IMR-90 (cell line): Measurements from ENCODE around the gene EIF3I. TPM values are rescaled to one million over a fixed set of nuclear protein-coding genes. Genes with fewer than 3 reads are reported as not detected.

ENCODE experiments used
- ATAC-seq: fragments of 200-7000 bp; cut with Tn5 transposase; 2 replicates; pipeline ENCODE4 v1.9.1; 2020; ENCODE audit warnings: low read depth, mild to moderate bottlenecking, moderate library complexity
- BruUV-seq: library from RNA; stranded (reverse); fragments of 400-500 nt; replicated peaks from 2 replicates; lab custom pipeline; 2021; lab: Mats Ljungman, UMichigan
- CTCF ChIA-PET: fragments of 300-600 bp; formaldehyde crosslinking; extraction: SDS; loops from one replicate; lab custom pipeline; 2021; ENCODE audit warnings: antibody characterized with exemption; lab: Yijun Ruan, JAX
- POLR2A ChIA-PET: fragments of 300-600 bp; sonication (Branson Sonifier 250); formaldehyde crosslinking; loops from one replicate; lab custom pipeline; 2022; ENCODE audit warnings: antibody characterized with exemption; ENCODE audit not compliant: unreplicated experiment; lab: Charles Lee
- DNase-seq: peaks from one replicate; pipeline ENCODE4 v3.0.0; 2013
- H2AFZ ChIP-seq: replicated peaks from 2 replicates; pipeline ENCODE3; 2013; ENCODE audit warnings: low read length, mild to moderate bottlenecking; ENCODE audit not compliant: poor library complexity
- H2AK5ac ChIP-seq: 2 replicates; pipeline ENCODE4 v1.6.1; 2013; ENCODE audit warnings: low read depth, low read length, inconsistent platforms
- H2AK9ac ChIP-seq: replicated peaks from 2 replicates; pipeline ENCODE3; 2013; ENCODE audit warnings: mild to moderate bottlenecking, low read depth, low read length, moderate library complexity; ENCODE audit not compliant: poor library complexity
- H2BK120ac ChIP-seq: 2 replicates; pipeline ENCODE4 v1.6.1; 2013; ENCODE audit warnings: low read depth, low read length, inconsistent platforms
- H2BK15ac ChIP-seq: 3 replicates; pipeline ENCODE4 v1.6.1; 2013; ENCODE audit warnings: low read depth, low read length, inconsistent platforms
- H2BK20ac ChIP-seq: 2 replicates; pipeline ENCODE4 v1.6.1; 2013; ENCODE audit warnings: low read depth, mild to moderate bottlenecking, inconsistent platforms, low read length, moderate library complexity
- H2BK5ac ChIP-seq: 2 replicates; pipeline ENCODE4 v1.6.1; 2013; ENCODE audit warnings: mild to moderate bottlenecking, low read depth, low read length, inconsistent platforms; ENCODE audit not compliant: poor library complexity, severe bottlenecking
- H3K14ac ChIP-seq: replicated peaks from 2 replicates; pipeline ENCODE4 v1.6.1; 2013; ENCODE audit warnings: low read depth, low read length, inconsistent platforms
- H3K18ac ChIP-seq: 2 replicates; pipeline ENCODE4 v1.6.1; 2013; ENCODE audit warnings: low read depth, low read length, control low read depth
- H3K23ac ChIP-seq: 2 replicates; pipeline ENCODE4 v1.6.1; 2013; ENCODE audit warnings: low read depth, low read length, inconsistent platforms
- H3K27ac ChIP-seq: 2 replicates; pipeline ENCODE4 v1.5.1; 2013; ENCODE audit warnings: mild to moderate bottlenecking, control low read depth, low read length; ENCODE audit not compliant: insufficient read depth
- H3K27me3 ChIP-seq: 2 replicates; pipeline ENCODE4 v1.6.1; 2013; ENCODE audit warnings: low read length; ENCODE audit not compliant: control insufficient read depth, insufficient read depth
- H3K36me3 ChIP-seq: 2 replicates; pipeline ENCODE4 v1.6.1; 2013; ENCODE audit warnings: low read length, mixed read lengths; ENCODE audit not compliant: control insufficient read depth, insufficient read depth
- H3K4ac ChIP-seq: 2 replicates; pipeline ENCODE4 v1.6.1; 2013; ENCODE audit warnings: low read depth, low read length, inconsistent platforms
- H3K4me1 ChIP-seq: 2 replicates; pipeline ENCODE4 v1.6.1; 2013; ENCODE audit warnings: low read length, mixed read lengths; ENCODE audit not compliant: control insufficient read depth, insufficient read depth
- H3K4me2 ChIP-seq: 2 replicates; pipeline ENCODE4 v1.6.1; 2013; ENCODE audit warnings: low read depth, mild to moderate bottlenecking, control low read depth, low read length, moderate library complexity
- H3K4me3 ChIP-seq: 2 replicates; pipeline ENCODE4 v1.5.1; 2013; ENCODE audit warnings: low read depth, mild to moderate bottlenecking, control low read depth, low read length, moderate library complexity; ENCODE audit not compliant: insufficient read depth
- H3K56ac ChIP-seq: 2 replicates; pipeline ENCODE4 v1.6.1; 2013; ENCODE audit warnings: low read length, inconsistent platforms; ENCODE audit not compliant: insufficient read depth; ENCODE audit errors: extremely low read depth
- H3K79me1 ChIP-seq, 2 experiments: 2 replicates each; pipeline ENCODE4 v1.6.1; 2013; ENCODE audit warnings: low read length in 2 of 2, inconsistent platforms in 1 of 2, low read depth in 1 of 2
- H3K9ac ChIP-seq: 2 replicates; pipeline ENCODE4 v1.6.1; 2013; ENCODE audit warnings: low read depth, low read length, control low read depth
- H3K9me1 ChIP-seq: 2 replicates; pipeline ENCODE4 v1.6.1; 2013; ENCODE audit warnings: low read length, inconsistent platforms; ENCODE audit not compliant: insufficient read depth
- H3K9me3 ChIP-seq: 2 replicates; pipeline ENCODE4 v1.6.1; 2013; ENCODE audit warnings: low read length; ENCODE audit not compliant: control insufficient read depth, insufficient read depth
- H4K20me1 ChIP-seq: 2 replicates; pipeline ENCODE4 v1.6.1; 2013; ENCODE audit warnings: low read length, inconsistent platforms; ENCODE audit not compliant: insufficient read depth
- H4K5ac ChIP-seq: 2 replicates; pipeline ENCODE4 v1.6.1; 2013; ENCODE audit warnings: mild to moderate bottlenecking, low read depth, low read length, control low read depth
- H4K8ac ChIP-seq, 2 experiments: 2 replicates each; pipeline ENCODE4 v1.6.1; 2013; ENCODE audit warnings: low read depth in 2 of 2, low read length in 2 of 2, control low read depth in 1 of 2, inconsistent platforms in 1 of 2
- H4K91ac ChIP-seq: 2 replicates; pipeline ENCODE4 v1.6.1; 2013; ENCODE audit warnings: low read depth, low read length, inconsistent platforms; ENCODE audit not compliant: insufficient read depth
- BHLHE40 ChIP-seq: fragments of 150-350 bp; IDR thresholded peaks from 2 replicates; pipeline ENCODE4 v1.6.1; 2016; ENCODE audit warnings: mild to moderate bottlenecking, low read depth, low read length
- CHD1 ChIP-seq: IDR thresholded peaks from 2 replicates; pipeline ENCODE4 v1.6.1; 2012; ENCODE audit warnings: low read depth, low read length, improper control_type of control experiment
- FOS ChIP-seq: fragments of 150-350 bp; IDR thresholded peaks from 2 replicates; pipeline ENCODE4 v1.6.1; 2016; ENCODE audit warnings: low read depth, low read length
- MAZ ChIP-seq: IDR thresholded peaks from 2 replicates; pipeline ENCODE4 v1.6.1; 2012; ENCODE audit warnings: low read depth, mild to moderate bottlenecking, low read length, improper control_type of control experiment, moderate library complexity, borderline replicate concordance
- MXI1 ChIP-seq: IDR thresholded peaks from 2 replicates; pipeline ENCODE4 v1.6.1; 2012; ENCODE audit warnings: low read depth, mild to moderate bottlenecking, low read length, moderate library complexity, borderline replicate concordance
- NFE2L2 ChIP-seq: fragments of 150-350 bp; IDR thresholded peaks from 2 replicates; pipeline ENCODE4 v1.6.1; 2016; ENCODE audit warnings: low read depth, mild to moderate bottlenecking, low read length
- RAD21 ChIP-seq: IDR thresholded peaks from 2 replicates; pipeline ENCODE4 v1.6.1; 2012; ENCODE audit warnings: low read length, improper control_type of control experiment
- RCOR1 ChIP-seq: IDR thresholded peaks from 2 replicates; pipeline ENCODE4 v1.6.1; 2012; ENCODE audit warnings: mild to moderate bottlenecking, low read length, improper control_type of control experiment; ENCODE audit not compliant: insufficient replicate concordance
- RFX5 ChIP-seq: IDR thresholded peaks from 2 replicates; pipeline ENCODE4 v1.8.0; 2012; ENCODE audit warnings: low read depth, mild to moderate bottlenecking, low read length, moderate library complexity
- WGBS, 2 experiments: methylation state at CpG; one replicate each; pipeline versions ENCODE4 v1.1.5 to v1.1.7; 2013; ENCODE audit warnings: missing lambda C conversion rate in 2 of 2; ENCODE audit not compliant: insufficient read length in 1 of 2; ENCODE audit errors: extremely low coverage in 2 of 2; 5-methylcytosine and 5-hydroxymethylcytosine counted together
- dilution Hi-C: fragments of 300-500 bp; cut with HindIII; formaldehyde crosslinking; loops from one replicate; pipeline ENCODE4 v1.14.3; 2018; ENCODE audit warnings: low sequenced_read_pairs; ENCODE audit not compliant: unreplicated experiment
- in situ Hi-C: fragments of 300-500 bp; cut with MboI; formaldehyde crosslinking; loops from 3 replicates; pipeline ENCODE4 v1.14.3; 2019; ENCODE audit warnings: low sequenced_read_pairs, inconsistent platforms, mixed read lengths
- intact Hi-C: fragments of 100-400 bp; cut with micrococcal nuclease; formaldehyde crosslinking; loops from 2 replicates; pipeline ENCODE4 v1.10.0; 2022
- polyA plus RNA-seq, 3 experiments: library from polyadenylated mRNA; depleted of rRNA; stranded (reverse); fragments of >200 nt; gene quantifications; 2 replicates each; pipeline ENCODE4 v1.2.3, GENCODE V29; 2012; ENCODE audit warnings: low replicate concordance in 1 of 3
- total RNA-seq: library from RNA; depleted of rRNA; stranded (reverse); fragments of >200 nt; gene quantifications from 2 replicates; pipeline ENCODE4 v1.2.3, GENCODE V29; 2012
- TF ChIP-seq, protein P1 (sequence below): conservative IDR thresholded peaks from 2 replicates; pipeline ENCODE4 v1.5.1; 2012; ENCODE audit warnings: mild to moderate bottlenecking, low read depth, low read length, improper control_type of control experiment
- TF ChIP-seq, protein P2 (sequence below): fragments of 150-350 bp; IDR thresholded peaks from 2 replicates; pipeline ENCODE4 v1.6.1; 2016; ENCODE audit warnings: low read depth, mild to moderate bottlenecking, low read length, moderate library complexity, borderline replicate concordance

The EIF3I gene
- total and polyA plus RNA-seq, 2 of the 4 experiments (the other 2 are of a cell fraction), result 469 to 716 TPM

DNA sequence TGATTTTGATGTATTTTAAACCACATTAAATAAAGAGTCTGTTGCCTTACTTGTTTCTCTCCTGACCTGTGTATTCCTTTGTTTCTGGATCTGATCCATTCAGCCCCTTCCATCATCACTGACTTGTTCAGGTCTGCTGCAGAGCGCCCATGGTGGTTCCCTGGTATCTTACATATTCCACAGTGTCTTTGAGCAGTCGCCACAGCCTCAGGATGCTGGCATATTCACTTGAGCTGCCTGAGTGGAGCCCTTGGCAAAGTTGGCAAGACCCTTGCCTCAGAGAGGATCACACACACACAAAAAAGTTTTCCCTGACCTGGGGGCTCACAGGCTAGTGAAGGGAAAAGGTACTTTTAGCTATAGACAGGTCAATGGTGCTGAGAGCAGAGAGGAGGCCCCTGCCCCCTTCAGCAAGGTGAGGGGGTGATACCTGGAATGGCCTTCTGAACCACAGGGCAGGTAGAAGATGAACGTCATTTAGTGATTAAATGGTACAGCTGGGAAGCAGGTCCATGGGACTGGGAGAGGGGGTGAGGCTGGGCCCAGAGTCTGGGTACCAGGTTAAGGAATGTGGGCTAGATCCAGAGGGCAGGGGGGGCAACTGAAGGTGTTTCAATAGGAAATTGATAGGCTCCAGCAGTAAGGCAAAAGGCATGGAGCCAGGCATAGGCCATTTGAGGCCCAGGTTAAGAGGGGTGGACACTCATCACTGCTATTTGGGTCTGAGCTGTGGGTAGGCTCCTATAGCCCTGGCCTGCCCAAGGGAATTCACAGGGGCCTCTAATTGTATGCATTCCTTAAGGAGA is 23.8 kb upstream of the EIF3I start (continued):
- no peak for TF ChIP-seq RCOR1

GRCh38 chr1:32199043-32199716 is 23.0 kb upstream of the EIF3I start:
- Histone ChIP-seq H2BK120ac (no peak overlapping the region), H3K9ac (0 out of 2 replicates have a peak overlapping the region, but pooled peaks have one; percentile 72), H3K23ac (no peak overlapping the region), H3K4ac (no peak overlapping the region; the same call in 1 of the 2 replicates), H2AFZ (peak overlapping the region; percentile 58), H3K9me3 (no peaks in the 10 kb centered on the region), H2AK9ac (peak overlapping the region; percentile 92), H4K8ac (no peak overlapping the region), H3K4me2 (peak overlapping the region; percentile 60; the same call in 1 of the 2 replicates), H3K4me3 (no peak overlapping the region), H3K27me3 (no peaks in the 10 kb centered on the region), H3K56ac (no peak overlapping the region), H3K14ac (0 out of 2 replicates have a peak overlapping the region, but pooled peaks have one; percentile 75), H3K18ac (no peak overlapping the region), H4K91ac (no peak overlapping the region), H2AK5ac (peak overlapping the region; percentile 36), H2BK20ac (no peak overlapping the region), H2BK5ac (peak overlapping the region; percentile 80), H4K5ac (no peak overlapping the region), H3K9me1 (peaks cover 16% of the 10 kb centered on the region; the same call in 1 of the 2 replicates), H2BK15ac (no peak overlapping the region), H3K36me3 (peaks cover 41% of the 10 kb centered on the region), H4K20me1 (0 out of 2 replicates have a peak, but pooled peaks cover 8% of the 10 kb centered on the region), H3K79me1 (peaks cover 5 to 54% of the 10 kb centered on the region in 2 experiments; a peak in 2 of 4 replicates), H3K27ac (peak overlapping the region; percentile 78; the same call in 1 of the 2 replicates), H3K4me1 (peaks cover 31% of the 10 kb centered on the region)
- no TSS peak for BruUV-seq
- intact Hi-C loops, result no loop called here
- dilution Hi-C loops, result no loop called here
- in situ Hi-C loops, result no loop called here
- ATAC-seq (no peak), DNase-seq (no peak)
- ChIA-PET POLR2A (no interaction called here), CTCF (interaction anchor here (0.9 kb wide), 1 partner anchor 184 kb away, joined by 3 read pairs; no protein-coding TSS in a partner anchor)
- no CpG with 5 or more reads among the region's 4 CpGs for WGBS, 2 experiments
- TF ChIP-seq NFE2L2 (no peak), RCOR1 (no peak), MAZ (no peak), RAD21 (no peak), FOS (no peak), BHLHE40 (no peak), MXI1 (no peak), RFX5 (no peak), CHD1 (no peak)
- TF ChIP-seq, protein P1, sequence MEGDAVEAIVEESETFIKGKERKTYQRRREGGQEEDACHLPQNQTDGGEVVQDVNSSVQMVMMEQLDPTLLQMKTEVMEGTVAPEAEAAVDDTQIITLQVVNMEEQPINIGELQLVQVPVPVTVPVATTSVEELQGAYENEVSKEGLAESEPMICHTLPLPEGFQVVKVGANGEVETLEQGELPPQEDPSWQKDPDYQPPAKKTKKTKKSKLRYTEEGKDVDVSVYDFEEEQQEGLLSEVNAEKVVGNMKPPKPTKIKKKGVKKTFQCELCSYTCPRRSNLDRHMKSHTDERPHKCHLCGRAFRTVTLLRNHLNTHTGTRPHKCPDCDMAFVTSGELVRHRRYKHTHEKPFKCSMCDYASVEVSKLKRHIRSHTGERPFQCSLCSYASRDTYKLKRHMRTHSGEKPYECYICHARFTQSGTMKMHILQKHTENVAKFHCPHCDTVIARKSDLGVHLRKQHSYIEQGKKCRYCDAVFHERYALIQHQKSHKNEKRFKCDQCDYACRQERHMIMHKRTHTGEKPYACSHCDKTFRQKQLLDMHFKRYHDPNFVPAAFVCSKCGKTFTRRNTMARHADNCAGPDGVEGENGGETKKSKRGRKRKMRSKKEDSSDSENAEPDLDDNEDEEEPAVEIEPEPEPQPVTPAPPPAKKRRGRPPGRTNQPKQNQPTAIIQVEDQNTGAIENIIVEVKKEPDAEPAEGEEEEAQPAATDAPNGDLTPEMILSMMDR, result no peak
- TF ChIP-seq, protein P2, sequence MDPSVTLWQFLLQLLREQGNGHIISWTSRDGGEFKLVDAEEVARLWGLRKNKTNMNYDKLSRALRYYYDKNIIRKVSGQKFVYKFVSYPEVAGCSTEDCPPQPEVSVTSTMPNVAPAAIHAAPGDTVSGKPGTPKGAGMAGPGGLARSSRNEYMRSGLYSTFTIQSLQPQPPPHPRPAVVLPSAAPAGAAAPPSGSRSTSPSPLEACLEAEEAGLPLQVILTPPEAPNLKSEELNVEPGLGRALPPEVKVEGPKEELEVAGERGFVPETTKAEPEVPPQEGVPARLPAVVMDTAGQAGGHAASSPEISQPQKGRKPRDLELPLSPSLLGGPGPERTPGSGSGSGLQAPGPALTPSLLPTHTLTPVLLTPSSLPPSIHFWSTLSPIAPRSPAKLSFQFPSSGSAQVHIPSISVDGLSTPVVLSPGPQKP, result no peak
